ENCODE results near the gene PRICKLE3. TPM values are rescaled to one million over a fixed set of nuclear protein-coding genes. Genes with fewer than 3 reads are reported as not detected.
"Not testable (repeated sequence)": the region's sequence is repeated elsewhere in the genome, so short reads cannot be mapped to it uniquely, and the experiment has no call there.

Gene PRICKLE3
- polyA plus RNA-seq, 3 donors = 4.4 to 22.3 (median 5.4) TPM

DNA sequence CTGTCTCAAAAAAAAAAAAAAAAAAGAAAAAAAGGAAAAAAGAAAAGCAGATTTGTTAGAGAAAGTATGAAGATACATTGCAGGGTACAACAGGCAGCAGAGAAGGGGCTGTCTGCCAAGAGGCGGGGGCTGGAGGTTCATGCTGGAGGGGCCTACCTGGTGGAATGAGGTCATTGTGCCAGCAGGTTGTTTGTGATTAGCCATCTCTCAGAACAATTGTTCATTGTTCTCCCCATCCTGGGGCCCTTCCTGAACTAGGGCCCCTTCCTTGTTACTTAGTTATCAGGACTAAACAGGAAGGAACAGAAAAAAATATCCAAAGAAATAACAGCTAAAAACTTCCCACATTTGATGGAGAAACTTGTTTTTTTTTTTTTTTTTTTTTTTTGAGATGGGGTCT lies 48.7 kb downstream of the PRICKLE3 start:
- no peaks in the 10 kb centered on the region for H3K4me1 Mint-ChIP-seq
- H3K4me3 Mint-ChIP-seq = no peak overlapping the region

DNA sequence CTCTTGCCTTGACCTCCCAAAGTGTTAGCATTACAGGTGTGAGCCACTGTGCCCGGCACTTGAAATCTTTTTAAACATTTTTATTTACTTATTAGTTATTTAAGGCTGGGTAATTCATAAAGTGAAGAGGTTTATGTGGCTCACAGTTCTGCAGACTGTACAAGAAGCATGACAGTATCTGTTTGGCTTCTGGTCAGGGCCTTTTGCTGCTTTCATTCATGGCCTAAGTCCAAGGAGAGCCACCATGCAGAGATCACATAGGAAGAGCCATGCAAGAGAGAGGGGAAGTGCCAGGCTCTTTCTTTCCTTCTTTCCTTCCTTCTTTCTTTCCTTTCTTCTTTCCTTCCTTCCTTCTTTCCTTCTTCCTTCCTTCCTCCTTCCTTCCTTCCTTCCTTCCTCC lies 52.4 kb downstream of the PRICKLE3 start:
- no peak overlapping the region for H3K4me3 ChIP-seq (replicated peaks in 1 of 3; ENCODE audit: low read depth in 2 of 3, low read length in 3 of 3)
- WGBS (ENCODE audit: insufficient coverage) = no CpG with 5 or more reads among the region's 1 CpG
- H3K36me3 ChIP-seq (replicated peaks in 1 of 2; ENCODE audit: control insufficient read depth in 1 of 2, insufficient read depth in 2 of 2, low read length in 2 of 2) = no peaks in the 10 kb centered on the region
- no peaks in the 10 kb centered on the region for H4K20me1 ChIP-seq (ENCODE audit: insufficient read depth, low read length)
- Mint-ChIP-seq H3K4me3 (no peak overlapping the region), H3K27ac (no peak overlapping the region), H3K4me1 (peaks cover 6% of the 10 kb centered on the region), H3K9me3 (peaks cover 0 to 31% (median 20%) of the 10 kb centered on the region in 7 donors), H3K36me3 (no peaks in the 10 kb centered on the region), H3K27me3 (ENCODE audit: low read depth in 3 of 3) (no peaks in the 10 kb centered on the region)
- H3K9me3 ChIP-seq (replicated peaks in 1 of 2; ENCODE audit: control insufficient read depth in 1 of 2, insufficient read depth in 1 of 2, low read length in 2 of 2) = peaks cover 2 to 10% of the 10 kb centered on the region in 2 donors
- TF ChIP-seq, protein P1, sequence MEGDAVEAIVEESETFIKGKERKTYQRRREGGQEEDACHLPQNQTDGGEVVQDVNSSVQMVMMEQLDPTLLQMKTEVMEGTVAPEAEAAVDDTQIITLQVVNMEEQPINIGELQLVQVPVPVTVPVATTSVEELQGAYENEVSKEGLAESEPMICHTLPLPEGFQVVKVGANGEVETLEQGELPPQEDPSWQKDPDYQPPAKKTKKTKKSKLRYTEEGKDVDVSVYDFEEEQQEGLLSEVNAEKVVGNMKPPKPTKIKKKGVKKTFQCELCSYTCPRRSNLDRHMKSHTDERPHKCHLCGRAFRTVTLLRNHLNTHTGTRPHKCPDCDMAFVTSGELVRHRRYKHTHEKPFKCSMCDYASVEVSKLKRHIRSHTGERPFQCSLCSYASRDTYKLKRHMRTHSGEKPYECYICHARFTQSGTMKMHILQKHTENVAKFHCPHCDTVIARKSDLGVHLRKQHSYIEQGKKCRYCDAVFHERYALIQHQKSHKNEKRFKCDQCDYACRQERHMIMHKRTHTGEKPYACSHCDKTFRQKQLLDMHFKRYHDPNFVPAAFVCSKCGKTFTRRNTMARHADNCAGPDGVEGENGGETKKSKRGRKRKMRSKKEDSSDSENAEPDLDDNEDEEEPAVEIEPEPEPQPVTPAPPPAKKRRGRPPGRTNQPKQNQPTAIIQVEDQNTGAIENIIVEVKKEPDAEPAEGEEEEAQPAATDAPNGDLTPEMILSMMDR (IDR thresholded peaks at IDR 0.05) = no peak
- no peak overlapping the region for H3K27ac ChIP-seq (ENCODE audit: low read depth in 1 of 2, low read length in 2 of 2)
- H3K27me3 ChIP-seq (ENCODE audit: control insufficient read depth in 2 of 2, insufficient read depth in 2 of 2, low read length in 2 of 2) = no peaks in the 10 kb centered on the region
- no peaks in the 10 kb centered on the region for H3K79me2 ChIP-seq (ENCODE audit: insufficient read depth, low read length)
- intact Hi-C loops (cut with micrococcal nuclease) = no loop called here
- no peak overlapping the region for H3K9ac ChIP-seq (ENCODE audit: insufficient read depth, low read length, poor library complexity, severe bottlenecking)
- no peak for DNase-seq
- H2AFZ ChIP-seq (ENCODE audit: insufficient read depth, low read depth, low read length, poor library complexity, severe bottlenecking) = no peak overlapping the region
- peaks cover 5 to 6% of the 10 kb centered on the region in 2 donors for H3K4me1 ChIP-seq (ENCODE audit: control insufficient read depth in 1 of 2, insufficient read depth in 2 of 2, low read length in 2 of 2)
- H3K4me2 ChIP-seq (replicated peaks; ENCODE audit: extremely low read depth, low read length, poor library complexity, severe bottlenecking) = no peak overlapping the region

More for the DNA sequence above, 48.7 kb downstream of the PRICKLE3 start:
- Mint-ChIP-seq H3K36me3 (peaks cover 0 to 4% of the 10 kb centered on the region in 2 donors), H3K9me3 (peaks cover 6 to 55% (median 43%) of the 10 kb centered on the region in 7 donors), H3K27me3 (ENCODE audit: low read depth in 3 of 3) (peaks cover 0 to 3% (median 0%) of the 10 kb centered on the region in 3 donors), H3K27ac (no peak overlapping the region)
- TF ChIP-seq, protein P1 (IDR thresholded peaks at IDR 0.05) = no peak
- H3K9ac ChIP-seq (ENCODE audit: insufficient read depth, low read length, poor library complexity, severe bottlenecking) = no peak overlapping the region
- peaks cover 29 to 32% of the 10 kb centered on the region in 2 donors for H3K9me3 ChIP-seq (replicated peaks in 1 of 2; ENCODE audit: control insufficient read depth in 1 of 2, insufficient read depth in 1 of 2, low read length in 2 of 2)
- H3K79me2 ChIP-seq (ENCODE audit: insufficient read depth, low read length) = no peaks in the 10 kb centered on the region
- no peak overlapping the region for H3K4me2 ChIP-seq (replicated peaks; ENCODE audit: extremely low read depth, low read length, poor library complexity, severe bottlenecking)
- no CpG with 5 or more reads among the region's 1 CpG for WGBS (ENCODE audit: insufficient coverage)
- H3K36me3 ChIP-seq (replicated peaks in 1 of 2; ENCODE audit: control insufficient read depth in 1 of 2, insufficient read depth in 2 of 2, low read length in 2 of 2) = no peaks in the 10 kb centered on the region
- H3K4me3 ChIP-seq (replicated peaks in 1 of 3; ENCODE audit: low read depth in 2 of 3, low read length in 3 of 3) = no peak overlapping the region
- intact Hi-C loops (cut with micrococcal nuclease) = no loop called here
- no peaks in the 10 kb centered on the region for H3K27me3 ChIP-seq (ENCODE audit: control insufficient read depth in 2 of 2, insufficient read depth in 2 of 2, low read length in 2 of 2)
- H3K4me1 ChIP-seq (ENCODE audit: control insufficient read depth in 1 of 2, insufficient read depth in 2 of 2, low read length in 2 of 2) = no peaks in the 10 kb centered on the region
- DNase-seq = no peak
- H3K27ac ChIP-seq (ENCODE audit: low read depth in 1 of 2, low read length in 2 of 2) = no peak overlapping the region
- no peaks in the 10 kb centered on the region for H4K20me1 ChIP-seq (ENCODE audit: insufficient read depth, low read length)
- no peak overlapping the region for H2AFZ ChIP-seq (ENCODE audit: insufficient read depth, low read depth, low read length, poor library complexity, severe bottlenecking)

DNA sequence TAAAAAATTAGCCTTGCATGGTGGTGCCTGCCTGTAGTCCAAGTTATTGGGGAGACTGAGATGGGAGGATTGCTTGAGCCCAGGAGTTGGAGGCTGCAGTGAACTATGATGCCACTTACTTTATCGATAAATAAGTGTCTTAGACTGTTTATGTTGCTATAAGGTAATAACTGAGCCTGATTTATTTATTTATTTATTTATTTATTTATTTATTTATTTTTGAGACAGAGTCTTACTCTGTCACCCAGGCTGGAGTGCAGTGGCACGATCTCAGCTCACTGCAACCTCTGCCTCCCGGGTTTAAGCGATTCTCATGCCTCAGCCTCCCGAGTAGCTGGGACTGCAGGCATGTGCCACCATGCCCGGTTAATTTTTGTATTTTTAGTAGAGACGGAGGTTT lies 53.9 kb downstream of the PRICKLE3 start:
- H3K4me3 ChIP-seq (replicated peaks in 1 of 3; ENCODE audit: low read depth in 2 of 3, low read length in 3 of 3) = not testable (repeated sequence)

More for the DNA sequence above, 53.9 kb downstream of the PRICKLE3 start:
- intact Hi-C loops (cut with micrococcal nuclease); DNase-seq; H3K27ac ChIP-seq (ENCODE audit: low read depth in 1 of 2, low read length in 2 of 2); H3K4me1 Mint-ChIP-seq; H3K36me3 ChIP-seq (replicated peaks in 1 of 2; ENCODE audit: control insufficient read depth in 1 of 2, insufficient read depth in 2 of 2, low read length in 2 of 2); H3K36me3 Mint-ChIP-seq; H3K9ac ChIP-seq (ENCODE audit: insufficient read depth, low read length, poor library complexity, severe bottlenecking); H3K9me3 ChIP-seq (replicated peaks in 1 of 2; ENCODE audit: control insufficient read depth in 1 of 2, insufficient read depth in 1 of 2, low read length in 2 of 2); H3K27me3 Mint-ChIP-seq (ENCODE audit: low read depth in 3 of 3); H3K4me2 ChIP-seq (replicated peaks; ENCODE audit: extremely low read depth, low read length, poor library complexity, severe bottlenecking); H2AFZ ChIP-seq (ENCODE audit: insufficient read depth, low read depth, low read length, poor library complexity, severe bottlenecking); H3K27ac Mint-ChIP-seq; H3K4me1 ChIP-seq (ENCODE audit: control insufficient read depth in 1 of 2, insufficient read depth in 2 of 2, low read length in 2 of 2); H3K4me3 Mint-ChIP-seq; H4K20me1 ChIP-seq (ENCODE audit: insufficient read depth, low read length); H3K79me2 ChIP-seq (ENCODE audit: insufficient read depth, low read length); H3K27me3 ChIP-seq (ENCODE audit: control insufficient read depth in 2 of 2, insufficient read depth in 2 of 2, low read length in 2 of 2): not testable (repeated sequence)
- WGBS (ENCODE audit: insufficient coverage) = no CpG with 5 or more reads among the region's 7 CpGs
- H3K9me3 Mint-ChIP-seq = peaks cover 0 to 23% (median 5%) of the 10 kb centered on the region in 7 donors
